ENCODE measurements around the gene ATPAF2. TPM values are rescaled to one million over a fixed set of nuclear protein-coding genes. Genes with fewer than 3 reads are reported as not detected.
A peak's percentile ranks its signal among the peaks of the same experiment; 100 is the strongest.

Gene ATPAF2
- total RNA-seq, 1 experiment from 2014 or later, result 40.5 TPM

DNA sequence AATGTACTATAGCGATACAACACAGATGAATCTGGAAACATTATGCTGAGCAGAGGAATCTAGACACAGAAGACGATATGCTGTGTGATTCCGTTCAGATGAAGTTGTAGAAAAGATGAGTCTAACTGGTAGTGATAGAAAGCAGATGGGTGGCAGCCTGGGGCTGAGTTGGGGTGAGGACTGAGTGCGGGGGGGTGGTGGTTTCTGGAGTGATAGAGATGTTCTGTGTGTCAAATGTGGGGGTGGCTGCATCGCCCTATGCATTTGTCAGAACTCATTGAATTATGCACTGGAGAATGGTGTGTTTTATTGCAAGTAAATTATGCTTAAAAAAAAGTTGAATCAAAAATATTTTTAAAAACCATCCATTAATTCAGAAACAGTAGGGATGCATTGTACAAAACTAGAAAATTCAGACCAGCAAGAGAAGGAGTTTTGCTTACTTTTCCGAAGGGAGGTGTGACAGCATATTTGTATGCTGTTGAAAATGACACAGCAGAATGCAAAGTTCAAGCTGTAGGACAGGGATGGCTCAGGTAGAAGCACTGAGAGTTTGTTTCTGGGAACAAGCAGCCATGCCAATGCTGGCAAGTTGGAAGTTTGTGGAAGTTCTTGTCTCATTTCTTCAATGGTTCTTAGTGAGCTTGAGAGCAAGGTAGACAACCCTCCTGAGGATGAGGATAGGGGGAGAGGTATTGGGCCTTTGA lies 35.8 kb upstream of the ATPAF2 start:
- H3K79me2 ChIP-seq (ENCODE audit: low read length), result no peaks in the 10 kb centered on the region
- no peaks in the 10 kb centered on the region for H3K27me3 ChIP-seq (ENCODE audit: low read length)
- no peaks in the 10 kb centered on the region for H3K4me1 ChIP-seq (ENCODE audit: insufficient read depth, low read length)
- ChIA-PET POLR2A (ENCODE audit: unreplicated experiment) (no interaction called here), CTCF (no interaction called here)
- no peaks in the 10 kb centered on the region for H3K9me3 ChIP-seq (ENCODE audit: low read length)
- no peaks in the 10 kb centered on the region for H3F3A ChIP-seq (ENCODE audit: low read length, unreplicated experiment)
- TF ChIP-seq, protein P1, sequence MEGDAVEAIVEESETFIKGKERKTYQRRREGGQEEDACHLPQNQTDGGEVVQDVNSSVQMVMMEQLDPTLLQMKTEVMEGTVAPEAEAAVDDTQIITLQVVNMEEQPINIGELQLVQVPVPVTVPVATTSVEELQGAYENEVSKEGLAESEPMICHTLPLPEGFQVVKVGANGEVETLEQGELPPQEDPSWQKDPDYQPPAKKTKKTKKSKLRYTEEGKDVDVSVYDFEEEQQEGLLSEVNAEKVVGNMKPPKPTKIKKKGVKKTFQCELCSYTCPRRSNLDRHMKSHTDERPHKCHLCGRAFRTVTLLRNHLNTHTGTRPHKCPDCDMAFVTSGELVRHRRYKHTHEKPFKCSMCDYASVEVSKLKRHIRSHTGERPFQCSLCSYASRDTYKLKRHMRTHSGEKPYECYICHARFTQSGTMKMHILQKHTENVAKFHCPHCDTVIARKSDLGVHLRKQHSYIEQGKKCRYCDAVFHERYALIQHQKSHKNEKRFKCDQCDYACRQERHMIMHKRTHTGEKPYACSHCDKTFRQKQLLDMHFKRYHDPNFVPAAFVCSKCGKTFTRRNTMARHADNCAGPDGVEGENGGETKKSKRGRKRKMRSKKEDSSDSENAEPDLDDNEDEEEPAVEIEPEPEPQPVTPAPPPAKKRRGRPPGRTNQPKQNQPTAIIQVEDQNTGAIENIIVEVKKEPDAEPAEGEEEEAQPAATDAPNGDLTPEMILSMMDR (conservative IDR thresholded peaks at IDR 0.05; ENCODE audit: low read depth, low read length), result no peak
- TF ChIP-seq EZH2 (IDR thresholded peaks at IDR 0.05; ENCODE audit: low read length, unreplicated experiment), result no peak
- TF ChIP-seq EZH2phosphoT487 (IDR thresholded peaks at IDR 0.05; ENCODE audit: borderline replicate concordance, low read length), result no peak
- no peaks in the 10 kb centered on the region for H3K9me2 ChIP-seq (replicated peaks; ENCODE audit: low read length)
- no peaks in the 10 kb centered on the region for H3K36me3 ChIP-seq (ENCODE audit: low read depth, low read length)
- no peak overlapping the region for H3K4me2 ChIP-seq (ENCODE audit: low read length)
- no peak overlapping the region for H2AFZ ChIP-seq (ENCODE audit: low read length)
- ATAC-seq (no peak), DNase-seq (no peak)
- H3K9ac ChIP-seq (ENCODE audit: low read length), result no peak overlapping the region
- no TSS peak for BruUV-seq (replicated peaks)
- no peak overlapping the region for H3K4me3 ChIP-seq (ENCODE audit: low read length)
- no peak overlapping the region for H3K27ac ChIP-seq (ENCODE audit: low read length)
- intact Hi-C loops (cut with micrococcal nuclease), result no loop called here
- H4K20me1 ChIP-seq (ENCODE audit: low read length), result no peaks in the 10 kb centered on the region

DNA sequence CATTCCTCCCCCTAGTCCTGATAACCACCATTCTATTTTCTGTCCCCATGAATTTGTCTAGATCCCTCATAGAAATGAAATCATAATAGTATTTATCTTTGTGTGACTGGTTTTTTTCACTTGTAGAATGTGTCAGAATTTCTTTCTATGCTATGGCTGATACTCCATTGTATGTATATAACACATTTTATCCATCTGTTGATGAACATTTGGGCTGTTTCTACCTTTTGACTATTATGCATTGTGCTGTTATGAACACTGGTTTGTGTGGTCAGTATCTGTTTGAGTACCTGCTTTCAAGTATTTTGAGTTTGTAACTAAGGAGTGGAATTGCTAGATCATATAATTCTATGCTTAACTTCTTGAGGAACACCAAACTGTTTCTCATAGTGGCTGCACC lies 32.8 kb upstream of the ATPAF2 start:
- ChIA-PET POLR2A (ENCODE audit: unreplicated experiment) (no interaction called here), CTCF (no interaction called here)
- H3K27ac ChIP-seq (ENCODE audit: low read length), result no peak overlapping the region
- intact Hi-C loops (cut with micrococcal nuclease), result no loop called here
- H3F3A ChIP-seq (ENCODE audit: low read length, unreplicated experiment), result no peaks in the 10 kb centered on the region
- H3K9ac ChIP-seq (ENCODE audit: low read length), result no peak overlapping the region
- H2AFZ ChIP-seq (ENCODE audit: low read length), result no peak overlapping the region
- no peaks in the 10 kb centered on the region for H3K36me3 ChIP-seq (ENCODE audit: low read depth, low read length)
- TF ChIP-seq EZH2 (IDR thresholded peaks at IDR 0.05; ENCODE audit: low read length, unreplicated experiment) (no peak), EZH2phosphoT487 (IDR thresholded peaks at IDR 0.05; ENCODE audit: borderline replicate concordance, low read length) (no peak)
- TF ChIP-seq, protein P1 (conservative IDR thresholded peaks at IDR 0.05; ENCODE audit: low read depth, low read length), result no peak
- no peak overlapping the region for H3K4me3 ChIP-seq (ENCODE audit: low read length)
- BruUV-seq (replicated peaks), result no TSS peak
- no peak overlapping the region for H3K4me2 ChIP-seq (ENCODE audit: low read length)
- H3K9me3 ChIP-seq (ENCODE audit: low read length), result no peaks in the 10 kb centered on the region
- H3K27me3 ChIP-seq (ENCODE audit: low read length), result no peaks in the 10 kb centered on the region
- no peaks in the 10 kb centered on the region for H4K20me1 ChIP-seq (ENCODE audit: low read length)
- no peaks in the 10 kb centered on the region for H3K4me1 ChIP-seq (ENCODE audit: insufficient read depth, low read length)
- H3K9me2 ChIP-seq (replicated peaks; ENCODE audit: low read length), result no peaks in the 10 kb centered on the region
- ATAC-seq (no peak), DNase-seq (no peak)
- no peaks in the 10 kb centered on the region for H3K79me2 ChIP-seq (ENCODE audit: low read length)

DNA sequence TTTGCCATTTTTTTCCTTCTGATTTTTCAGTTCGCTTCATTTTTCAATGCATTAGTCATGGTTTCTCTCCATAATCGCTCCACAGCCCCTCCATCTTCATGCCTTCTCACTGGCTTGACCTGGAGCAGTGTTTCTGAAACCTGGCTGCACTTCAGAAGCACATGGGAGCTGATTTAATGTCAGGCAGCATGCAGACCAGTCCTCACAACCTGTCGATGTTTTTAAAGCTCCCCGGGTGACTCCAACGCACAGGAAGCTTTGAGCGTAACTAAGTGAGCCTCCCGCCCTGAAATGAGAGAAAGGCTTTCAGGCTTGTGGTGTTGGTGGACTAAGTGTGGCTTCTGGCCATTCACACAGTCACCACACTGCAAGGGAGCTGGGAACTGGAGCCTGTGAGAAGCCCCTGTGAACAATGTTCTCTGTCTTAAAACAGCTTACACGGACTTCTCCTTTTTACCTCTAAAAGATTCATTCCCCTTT lies 31.9 kb upstream of the ATPAF2 start:
- ATAC-seq (no peak), DNase-seq (no peak)
- Histone ChIP-seq H3K9ac (ENCODE audit: low read length) (no peak overlapping the region), H3K4me1 (ENCODE audit: insufficient read depth, low read length) (no peaks in the 10 kb centered on the region), H4K20me1 (ENCODE audit: low read length) (no peaks in the 10 kb centered on the region), H3K4me3 (ENCODE audit: low read length) (no peak overlapping the region), H3K9me3 (ENCODE audit: low read length) (no peaks in the 10 kb centered on the region), H3K4me2 (ENCODE audit: low read length) (no peak overlapping the region), H3K9me2 (replicated peaks; ENCODE audit: low read length) (no peaks in the 10 kb centered on the region), H3K27ac (ENCODE audit: low read length) (no peak overlapping the region), H3K27me3 (ENCODE audit: low read length) (no peaks in the 10 kb centered on the region), H3K36me3 (ENCODE audit: low read depth, low read length) (no peaks in the 10 kb centered on the region), H3K79me2 (ENCODE audit: low read length) (no peaks in the 10 kb centered on the region), H2AFZ (ENCODE audit: low read length) (0 out of 2 replicates have a peak overlapping the region, but pooled peaks have one; percentile 7), H3F3A (ENCODE audit: low read length, unreplicated experiment) (no peaks in the 10 kb centered on the region)
- POLR2A ChIA-PET (ENCODE audit: unreplicated experiment), result no interaction called here
- CTCF ChIA-PET, result no interaction called here
- intact Hi-C loops (cut with micrococcal nuclease), result no loop called here
- TF ChIP-seq EZH2 (IDR thresholded peaks at IDR 0.05; ENCODE audit: low read length, unreplicated experiment) (no peak), EZH2phosphoT487 (IDR thresholded peaks at IDR 0.05; ENCODE audit: borderline replicate concordance, low read length) (no peak)
- TF ChIP-seq, protein P1 (conservative IDR thresholded peaks at IDR 0.05; ENCODE audit: low read depth, low read length), result no peak
- BruUV-seq (replicated peaks), result no TSS peak
